ENCODE data around the gene CCR7. TPM values are rescaled to one million over a fixed set of nuclear protein-coding genes. Genes with fewer than 3 reads are reported as not detected.

CCR7 gene
- total RNA-seq, 6 experiments from 2014 or later = not detected

GRCh38 chr17:40510328-40510648, 55.0 kb downstream of the CCR7 start:
- Mint-ChIP-seq H3K9me3 (no peaks in the 10 kb centered on the region), H3K4me3 (no peak overlapping the region), H3K27me3 (ENCODE audit: insufficient read depth) (peaks cover 1% of the 10 kb centered on the region; the same call in 1 of the 2 replicates), H3K36me3 (ENCODE audit: low read depth) (no peaks in the 10 kb centered on the region), H3K27ac (no peak overlapping the region), H3K4me1 (ENCODE audit: low read depth) (peaks cover 26% of the 10 kb centered on the region)
- DNase-seq = no peak
- no peak for TF ChIP-seq CTCF (IDR thresholded peaks at IDR 0.05)

GRCh38 chr17:40509626-40510327, 55.5 kb downstream of the CCR7 start:
- no peak for DNase-seq
- Mint-ChIP-seq H3K27ac (no peak overlapping the region), H3K4me3 (no peak overlapping the region), H3K9me3 (no peaks in the 10 kb centered on the region), H3K4me1 (ENCODE audit: low read depth) (peaks cover 24% of the 10 kb centered on the region), H3K27me3 (ENCODE audit: insufficient read depth) (peaks cover 1% of the 10 kb centered on the region; the same call in 1 of the 2 replicates), H3K36me3 (ENCODE audit: low read depth) (no peaks in the 10 kb centered on the region)
- TF ChIP-seq CTCF (IDR thresholded peaks at IDR 0.05) = no peak

- Mint-ChIP-seq H3K27ac (no peak overlapping the region), H3K4me1 (ENCODE audit: low read depth) (peaks cover 17% of the 10 kb centered on the region), H3K36me3 (ENCODE audit: low read depth) (no peaks in the 10 kb centered on the region), H3K27me3 (ENCODE audit: insufficient read depth) (peaks cover 3% of the 10 kb centered on the region), H3K9me3 (no peaks in the 10 kb centered on the region), H3K4me3 (no peak overlapping the region)
- no peak for DNase-seq
- TF ChIP-seq CTCF (IDR thresholded peaks at IDR 0.05) = no peak
Observed at GRCh38 chr17:40506786-40507185, 58.5 kb downstream of the CCR7 start.

Other genes with a start within 250 kb of the CCR7 start
- gene GJD3, start 200.7 kb downstream of the CCR7 start, total RNA-seq (2021; fragmentation: NEBNext Ultra II Directional; extraction: Animal tissue kit (Norgen Biotek cat#: 25700)) = 1 to 10 TPM in 2 of 6 experiments, under 1 TPM in 4; 0.36 to 1.4 (median 0.81) TPM
- gene TOP2A, start 147.6 kb downstream of the CCR7 start, total RNA-seq (2021; fragmentation: NEBNext Ultra II Directional; extraction: Animal tissue kit (Norgen Biotek cat#: 25700)) = 100 to 1,000 TPM in 5 of 6 experiments, 10 to 100 TPM in 1; 73.2 to 170 (median 150) TPM
- 100 to 1,000 TPM; 575 to 816 (median 659) TPM for gene IGFBP4, start 122.0 kb downstream of the CCR7 start, total RNA-seq (2021; fragmentation: NEBNext Ultra II Directional; extraction: Animal tissue kit (Norgen Biotek cat#: 25700))
- gene TNS4, start 63.8 kb downstream of the CCR7 start, total RNA-seq (2021; fragmentation: NEBNext Ultra II Directional; extraction: Animal tissue kit (Norgen Biotek cat#: 25700)) = under 1 TPM in 1 of 6 experiments, not detected in 5; 0.17 TPM
- 100 to 1,000 TPM; 114 to 148 (median 139) TPM for gene SMARCE1, start 82.3 kb upstream of the CCR7 start, total RNA-seq (2021; fragmentation: NEBNext Ultra II Directional; extraction: Animal tissue kit (Norgen Biotek cat#: 25700))
- not detected for gene KRT222, start 99.7 kb upstream of the CCR7 start, total RNA-seq (2021; fragmentation: NEBNext Ultra II Directional; extraction: Animal tissue kit (Norgen Biotek cat#: 25700))
- gene KRT24, start 138.3 kb upstream of the CCR7 start, total RNA-seq (2021; fragmentation: NEBNext Ultra II Directional; extraction: Animal tissue kit (Norgen Biotek cat#: 25700)) = not detected
- not detected for gene KRT25, start 189.9 kb upstream of the CCR7 start, total RNA-seq (2021; fragmentation: NEBNext Ultra II Directional; extraction: Animal tissue kit (Norgen Biotek cat#: 25700))
- gene KRT26, start 206.7 kb upstream of the CCR7 start, total RNA-seq (2021; fragmentation: NEBNext Ultra II Directional; extraction: Animal tissue kit (Norgen Biotek cat#: 25700)) = not detected
- gene KRT27, start 217.1 kb upstream of the CCR7 start, total RNA-seq (2021; fragmentation: NEBNext Ultra II Directional; extraction: Animal tissue kit (Norgen Biotek cat#: 25700)) = not detected
- not detected for gene KRT28, start 234.5 kb upstream of the CCR7 start, total RNA-seq (2021; fragmentation: NEBNext Ultra II Directional; extraction: Animal tissue kit (Norgen Biotek cat#: 25700))

Measured in HFFc6 (cell line).